K562 (cell line): ENCODE data around the gene IP6K1. TPM values are rescaled to one million over a fixed set of nuclear protein-coding genes. Genes with fewer than 3 reads are reported as not detected.

Experiments used
- ATAC-seq: fragments of 200-7000 bp; cut with Tn5 transposase; 3 replicates; pipeline ENCODE4 v1.9.1; 2020; ENCODE audit warnings: moderate library complexity
- BruUV-seq: library from RNA; stranded (reverse); fragments of 400-500 nt; replicated peaks from 2 replicates; lab custom pipeline; 2021; lab: Mats Ljungman, UMichigan
- CTCF ChIA-PET: fragments of 300-600 bp; formaldehyde crosslinking; extraction: SDS; loops from one replicate; lab custom pipeline; 2021; ENCODE audit warnings: low intra/inter-chr PET ratio; lab: Yijun Ruan, JAX
- POLR2A ChIA-PET: fragments of 300-600, 350-650 bp; sonication (Branson Sonifier 250); formaldehyde crosslinking; extraction: SDS; loops from one replicate; lab custom pipeline; 2021; ENCODE audit warnings: antibody characterized with exemption, inconsistent platforms; lab: Yijun Ruan, JAX
- DNase-seq, 4 experiments: peaks; one replicate each; pipeline versions ENCODE4 v3.0.0 to v3.0.0-alpha.2; 2011 to 2018; ENCODE audit warnings: low spot score in 3 of 4, mixed read lengths in 3 of 4; ENCODE audit errors: extremely low read depth in 1 of 4
- FAIRE-seq: peaks from 2 replicates; lab custom pipeline; 2011; peaks lifted over from hg19 to GRCh38; lab: Jason Lieb, UNC
- H2AFZ ChIP-seq: 2 replicates; pipeline ENCODE4 v1.6.0; 2011; ENCODE audit warnings: low read depth, low read length, control low read depth, inconsistent platforms
- H3K27ac ChIP-seq: fragments of 200-600 bp; 3 replicates; pipeline ENCODE4 v1.8.0; 2011; ENCODE audit warnings: low read depth, mild to moderate bottlenecking, control low read depth, inconsistent platforms, low read length, moderate library complexity, mixed read lengths; ENCODE audit errors: extremely low read depth
- H3K27me3 ChIP-seq, 2 experiments: fragments of 300-600 bp in 1 of 2; 2 replicates in 1 of 2; 3 replicates in 1 of 2; pipeline versions ENCODE4 v1.6.0 to v1.8.0; 2011; ENCODE audit warnings: inconsistent platforms in 2 of 2, low read length in 2 of 2, mild to moderate bottlenecking in 1 of 2, mixed read lengths in 1 of 2, moderate library complexity in 1 of 2; ENCODE audit not compliant: control insufficient read depth in 2 of 2, insufficient read depth in 2 of 2
- H3K36me3 ChIP-seq: fragments of 300-600 bp; 3 replicates; pipeline ENCODE4 v1.8.0; 2011; ENCODE audit warnings: mild to moderate bottlenecking, low read length, inconsistent platforms; ENCODE audit not compliant: control insufficient read depth, insufficient read depth
- H3K4me1 ChIP-seq, 2 experiments: fragments of 200-600 bp in 1 of 2; replicated peaks in 1 of 2; 2 replicates in 1 of 2; 3 replicates in 1 of 2; pipeline versions ENCODE4 v1.5.1 to v1.8.0; 2011; ENCODE audit warnings: inconsistent platforms in 2 of 2, low read length in 2 of 2, mild to moderate bottlenecking in 1 of 2, mixed read lengths in 1 of 2, moderate library complexity in 1 of 2; ENCODE audit not compliant: control insufficient read depth in 2 of 2, insufficient read depth in 2 of 2
- H3K4me2 ChIP-seq: 2 replicates; pipeline ENCODE4 v1.6.1; 2011; ENCODE audit warnings: low read length, control low read depth, inconsistent platforms, mixed read lengths; ENCODE audit not compliant: insufficient read depth
- H3K4me3 ChIP-seq: fragments of 200-600 bp; sonication (generic), shearing (Covaris generic); 2 replicates; pipeline ENCODE4 v1.5.1; 2016; ENCODE audit warnings: control low read depth, inconsistent platforms
- H3K79me2 ChIP-seq: fragments of 200-600 bp; 3 replicates; pipeline ENCODE4 v1.8.0; 2011; ENCODE audit warnings: low read length, inconsistent platforms; ENCODE audit not compliant: control insufficient read depth, insufficient read depth
- H3K9ac ChIP-seq, 2 experiments: 2 replicates each; pipeline versions ENCODE4 v1.6.0 to v1.6.1; 2011; ENCODE audit warnings: low read depth in 2 of 2, low read length in 2 of 2, control low read depth in 1 of 2, inconsistent platforms in 1 of 2, mild to moderate bottlenecking in 1 of 2, mixed read lengths in 1 of 2; ENCODE audit not compliant: insufficient read depth in 1 of 2
- H3K9me1 ChIP-seq: one replicate; pipeline ENCODE4 v1.6.0; 2011; ENCODE audit warnings: inconsistent platforms, mild to moderate bottlenecking, low read length, moderate library complexity; ENCODE audit not compliant: control insufficient read depth, insufficient read depth
- H3K9me3 ChIP-seq: replicated peaks from 2 replicates; pipeline ENCODE4 v1.5.1; 2011; ENCODE audit warnings: low read depth, low read length, inconsistent platforms; ENCODE audit not compliant: control insufficient read depth, insufficient read depth
- H4K20me1 ChIP-seq: replicated peaks from 2 replicates; pipeline ENCODE4 v1.6.1; 2011; ENCODE audit warnings: low read length, inconsistent platforms, mixed read lengths; ENCODE audit not compliant: control insufficient read depth, insufficient read depth
- HMGXB4 ChIP-seq: sonication (generic); formaldehyde crosslinking; IDR thresholded peaks from 2 replicates; pipeline ENCODE4 v1.8.1; 2023; ENCODE audit warnings: mild to moderate bottlenecking, missing genetic modification reagents
- NEUROD1 ChIP-seq: fragments of 150-350 bp; IDR thresholded peaks from 2 replicates; pipeline ENCODE4 v1.6.1; 2014; ENCODE audit warnings: borderline replicate concordance, low read length, low read depth; ENCODE audit not compliant: partially characterized antibody
- PKNOX1 ChIP-seq: fragments of 450-650 bp; IDR thresholded peaks from 2 replicates; pipeline ENCODE4 v1.6.1; 2016
- TSHZ1 ChIP-seq: fragments of 250-450 bp; sonication (Bioruptor Pico); IDR thresholded peaks from 2 replicates; pipeline ENCODE4 v1.4.0; 2020; ENCODE audit warnings: mild to moderate bottlenecking, moderate library complexity
- ZNF121 ChIP-seq: sonication (generic); formaldehyde crosslinking; conservative IDR thresholded peaks from 2 replicates; pipeline ENCODE4 v1.8.0; 2022; ENCODE audit warnings: missing genetic modification reagents
- WGBS: fragments of 100-300 bp; shearing (Covaris generic); methylation state at CpG from one replicate; pipeline ENCODE4 v1.1.6; 2016; ENCODE audit warnings: low coverage, mixed read lengths; ENCODE audit not compliant: insufficient coverage; ENCODE audit errors: missing lambda C conversion rate; 5-methylcytosine and 5-hydroxymethylcytosine counted together
- in situ Hi-C: fragments of 300-500 bp; cut with MboI; formaldehyde crosslinking; loops from 4 replicates; pipeline ENCODE4 v1.15.0; 2018; ENCODE audit warnings: inconsistent platforms, mixed read lengths
- intact Hi-C: fragments of 100-400 bp; cut with micrococcal nuclease; formaldehyde crosslinking; loops from 2 replicates; pipeline ENCODE4 v1.14.2; 2022
- polyA plus RNA-seq, 8 experiments: library from polyadenylated mRNA; depleted of rRNA in 4 of 8; stranded (reverse) in 5 of 8; unstranded in 3 of 8; fragments of >200 nt; fragmentation: Nextera tagmentation in 2 of 8; fragmentation: Illumina TruSeq in 1 of 8; extraction: Ambion mirVana in 2 of 8; extraction: Trizol in 1 of 8; gene quantifications; 2 replicates each; pipeline versions ENCODE4 v1.2.1 to v1.2.3, GENCODE V29; 2011 to 2014; ENCODE audit warnings: inconsistent platforms in 1 of 8, missing spikeins in 1 of 8
- total RNA-seq, 7 experiments: library from RNA; depleted of rRNA in 6 of 7; stranded (reverse); fragments of >200 nt in 6 of 7; fragmentation: Illumina TruSeq in 2 of 7; extraction: Trizol in 2 of 7; gene quantifications; 2 replicates each; pipeline versions ENCODE4 v1.2.1 to v1.2.3, GENCODE V29; 2011 to 2021; ENCODE audit warnings: low replicate concordance in 1 of 7

The IP6K1 gene
- total and polyA plus RNA-seq, 9 of the 15 experiments (the other 6 are each of a cell fraction or from before 2014, with no cell fraction given), result 0.46 to 29.2 (median 13.1) TPM

- TF ChIP-seq TSHZ1 (no peak), PKNOX1 (no peak), NEUROD1 (no peak)
These were observed 16.9 kb downstream of the IP6K1 start (continued) for GRCh38 chr3:49769286-49769915.

GRCh38 chr3:49763981-49764380 lies 22.4 kb downstream of the IP6K1 start:
- no peak for DNase-seq
- Histone ChIP-seq H3K9ac (no peak overlapping the region), H3K9me3 (no peaks in the 10 kb centered on the region), H3K27ac (no peak overlapping the region), H3K4me2 (no peak overlapping the region), H3K36me3 (0 out of 3 replicates have a peak, but pooled peaks cover 7% of the 10 kb centered on the region), H3K4me1 (no peaks in the 10 kb centered on the region; a peak in 1 of 5 replicates), H3K27me3 (no peaks in the 10 kb centered on the region), H3K79me2 (peaks cover 59% of the 10 kb centered on the region), H3K4me3 (no peak overlapping the region), H2AFZ (no peak overlapping the region), H4K20me1 (no peaks in the 10 kb centered on the region), H3K9me1 (peaks cover 2% of the 10 kb centered on the region)
- in situ Hi-C loops (no loop called here), intact Hi-C loops (no loop called here)
- ChIA-PET POLR2A (no interaction called here), CTCF (no interaction called here)
- ATAC-seq, result no peak
- TF ChIP-seq HMGXB4 (CRISPR knock-in tag) (no peak), ZNF121 (CRISPR knock-in tag) (peak; percentile 70)
- FAIRE-seq, result no peak
- BruUV-seq, result no TSS peak
- 98% methylated on average over 4 of the region's 4 CpGs for WGBS
